Lung (tissue), 12 donors: ENCODE results near the gene KIAA0232. TPM values are rescaled to one million over a fixed set of nuclear protein-coding genes. Genes with fewer than 3 reads are reported as not detected.
A peak's percentile ranks its signal among the peaks of the same experiment; 100 is the strongest.

ENCODE experiments used
- ATAC-seq: fragments of 200-7000 bp; cut with Tn5 transposase; one replicate; pipeline ENCODE4 v1.9.1; 2020; ENCODE audit warnings: moderate number of reproducible peaks; ENCODE audit not compliant: insufficient read depth, low FRiP score
- DNase-seq, 3 donors: peaks; one replicate each; pipeline ENCODE4 v3.0.0-alpha.2; 2013 to 2017
- H3K27ac ChIP-seq, 2 donors: one replicate each; pipeline ENCODE4 v1.5.1; 2013; ENCODE audit warnings: mild to moderate bottlenecking in 2 of 2, moderate library complexity in 2 of 2, control low read depth in 1 of 2, inconsistent platforms in 1 of 2, low read depth in 1 of 2, low read length in 1 of 2
- H3K27me3 ChIP-seq, 3 donors: one replicate each; pipeline ENCODE4 v1.5.1; 2013; ENCODE audit warnings: low read length in 2 of 3; ENCODE audit not compliant: control insufficient read depth in 3 of 3, insufficient read depth in 3 of 3
- H3K36me3 ChIP-seq, 4 donors: one replicate each; pipeline ENCODE4 v1.5.1; 2013; ENCODE audit warnings: low read length in 4 of 4, mild to moderate bottlenecking in 1 of 4, moderate library complexity in 1 of 4; ENCODE audit not compliant: control insufficient read depth in 4 of 4, insufficient read depth in 4 of 4
- H3K4me1 ChIP-seq, 5 donors: one replicate each; pipeline ENCODE4 v1.5.1; 2013; ENCODE audit warnings: low read length in 5 of 5, mild to moderate bottlenecking in 2 of 5, moderate library complexity in 1 of 5; ENCODE audit not compliant: control insufficient read depth in 5 of 5, insufficient read depth in 5 of 5
- H3K4me3 ChIP-seq: one replicate; pipeline ENCODE4 v1.5.1; 2013; ENCODE audit warnings: mild to moderate bottlenecking, control low read depth, moderate library complexity
- H3K9ac ChIP-seq, 2 donors: one replicate each; pipeline ENCODE4 v1.5.1; 2013; ENCODE audit warnings: low read length in 2 of 2, control low read depth in 1 of 2; ENCODE audit not compliant: insufficient read depth in 1 of 2
- H3K9me3 ChIP-seq, 4 donors: one replicate each; pipeline ENCODE4 v1.5.1; 2013; ENCODE audit warnings: low read length in 3 of 4, mild to moderate bottlenecking in 1 of 4, moderate library complexity in 1 of 4; ENCODE audit not compliant: control insufficient read depth in 4 of 4, insufficient read depth in 3 of 4
- CTCF ChIP-seq: IDR thresholded peaks from 2 replicates; pipeline ENCODE4 v1.5.1; 2012; ENCODE audit warnings: mild to moderate bottlenecking; ENCODE audit errors: control extremely low read depth, extremely low read depth
- WGBS, 2 donors: extraction: QIAGEN DNeasy Blood & Tissue Kit; methylation state at CpG; one replicate each; pipeline ENCODE4 v1.1.7; 2013; 5-methylcytosine and 5-hydroxymethylcytosine counted together
- polyA plus RNA-seq, 2 donors: library from polyadenylated mRNA; stranded (reverse); fragments of 200-250 nt; gene quantifications; one replicate each; pipeline ENCODE4 v1.2.1, GENCODE V29; 2013
- total RNA-seq, 2 donors: library from RNA; depleted of rRNA in 1 of 2; stranded (reverse); fragments of >200 nt in 1 of 2; gene quantifications; one replicate each; pipeline ENCODE4 v1.2.1, GENCODE V29; 2014 to 2021
- donor health status: control.
- donor health status: control.
- donor health status: Bipolar disorder and iron deficiency.
- donor health status: healthy.
- donor health status: DM: yes; HTN: yes; CAD: no.

Gene KIAA0232
- total and polyA plus RNA-seq, 4 donors, result 6.8 to 34.6 (median 18.7) TPM

DNA sequence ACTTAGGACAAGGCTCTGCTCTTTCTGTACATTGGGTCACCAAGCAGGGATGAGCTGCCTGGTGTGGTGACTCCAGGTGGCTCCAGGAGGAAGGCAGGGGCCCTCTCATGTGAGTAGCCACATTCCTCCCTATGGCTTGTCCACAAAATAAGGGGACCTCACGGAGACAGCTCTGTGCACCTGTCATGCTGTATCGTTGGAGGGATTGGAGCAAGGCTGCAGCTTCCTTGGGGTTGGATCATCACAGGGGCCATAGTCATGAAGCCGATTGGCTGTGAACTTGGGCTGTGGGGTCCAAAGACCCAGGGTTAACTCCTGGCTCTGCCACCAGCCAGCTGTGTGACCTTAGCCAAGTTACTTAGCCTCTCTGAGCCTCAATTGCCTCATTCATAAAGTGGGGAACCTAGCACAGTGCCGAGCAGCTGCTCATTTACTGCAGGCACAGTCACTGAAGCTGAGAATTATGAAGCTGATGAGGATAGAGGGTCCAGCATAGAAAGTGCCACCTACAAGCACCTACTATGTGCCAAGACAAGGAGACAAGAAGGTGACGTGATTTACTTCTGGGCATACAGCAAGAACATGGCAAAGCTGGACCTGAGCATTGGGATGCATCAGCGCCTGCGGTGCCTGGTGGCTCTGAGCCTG is 11.8 kb upstream of the KIAA0232 start:
- no peaks in the 10 kb centered on the region for H3K36me3 ChIP-seq
- H3K4me3 ChIP-seq, result no peak overlapping the region
- H3K9ac ChIP-seq, result no peak overlapping the region
- peak overlapping the region in 1 of 2 donors; percentile 71 for H3K27ac ChIP-seq
- no peak for DNase-seq
- no peaks in the 10 kb centered on the region for H3K9me3 ChIP-seq
- no peak for ATAC-seq
- WGBS, 2 donors, result 92 to 93% methylated on average over 7 of the region's 7 CpGs
- peaks cover 0 to 3% (median 0%) of the 10 kb centered on the region in 3 donors for H3K27me3 ChIP-seq
- H3K4me1 ChIP-seq, result peaks cover 0 to 3% (median 0%) of the 10 kb centered on the region in 5 donors
- TF ChIP-seq CTCF, result no peak

DNA sequence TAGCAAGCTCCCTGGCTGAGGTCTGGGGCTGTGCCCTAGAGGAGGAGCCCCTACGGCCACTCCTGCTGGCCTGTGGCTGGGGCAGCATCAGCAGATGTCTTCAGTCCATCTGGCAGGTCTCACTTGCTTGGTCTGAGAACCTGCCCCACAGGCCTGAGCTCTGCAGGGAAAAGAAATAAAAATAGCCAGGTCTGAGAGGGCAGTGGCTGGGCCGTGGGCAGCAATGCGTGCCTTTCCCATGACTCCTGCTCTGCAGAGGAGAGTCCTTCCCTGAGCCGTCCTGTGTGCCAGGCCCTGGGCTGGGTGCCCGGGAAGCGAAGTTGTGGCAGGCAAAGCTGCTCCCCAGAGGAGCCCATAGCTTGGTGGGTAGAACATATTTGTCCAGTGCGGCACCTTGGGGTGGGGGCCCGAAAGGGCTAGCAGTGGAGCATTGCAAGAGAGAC is 11.3 kb upstream of the KIAA0232 start:
- no peaks in the 10 kb centered on the region for H3K27me3 ChIP-seq
- TF ChIP-seq CTCF, result no peak
- H3K9me3 ChIP-seq, result no peaks in the 10 kb centered on the region
- no peak overlapping the region for H3K4me3 ChIP-seq
- H3K36me3 ChIP-seq, result no peaks in the 10 kb centered on the region
- DNase-seq, result no peak
- H3K4me1 ChIP-seq, result peaks cover 0 to 3% (median 0%) of the 10 kb centered on the region in 5 donors
- H3K9ac ChIP-seq, result no peak overlapping the region
- WGBS, 2 donors, result 83 to 90% methylated on average over 8 of the region's 8 CpGs
- H3K27ac ChIP-seq, result peak overlapping the region in 1 of 2 donors; percentile 71
- ATAC-seq, result peak; percentile 3

DNA sequence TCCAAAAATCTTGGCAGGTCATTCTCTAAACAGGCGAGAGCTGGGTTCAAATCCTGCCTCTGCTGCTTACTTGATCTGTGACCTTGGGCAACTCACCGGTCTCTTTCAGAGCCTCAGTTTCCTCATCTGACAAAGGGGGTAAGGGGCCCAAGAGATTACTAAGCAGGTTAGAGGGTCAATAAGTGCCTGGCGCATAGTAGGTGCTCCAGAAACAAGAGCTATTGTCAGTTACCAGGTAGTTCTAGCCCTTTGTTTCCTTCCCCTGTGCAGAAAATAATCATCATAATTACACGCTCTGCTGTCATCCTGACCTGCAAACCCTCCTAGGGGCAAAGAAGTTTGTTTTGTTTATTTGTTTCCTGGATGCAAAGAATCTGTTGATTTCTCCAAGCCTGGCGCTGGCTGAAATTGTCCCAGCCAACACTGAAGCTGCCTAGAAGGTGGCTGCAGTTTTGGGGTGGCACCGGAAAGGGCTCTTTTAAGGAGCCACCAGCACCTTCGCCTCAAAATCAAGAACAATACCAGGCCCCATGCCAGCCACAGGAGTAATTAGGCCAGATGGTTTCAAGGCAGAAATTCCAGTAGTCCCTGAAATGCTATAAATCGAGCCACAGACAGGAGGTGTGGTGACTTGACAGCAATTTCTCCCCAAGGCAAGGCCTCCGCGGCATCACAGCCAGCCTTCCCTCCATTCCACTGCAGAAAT is 10.2 kb upstream of the KIAA0232 start:
- no peak for ATAC-seq
- Histone ChIP-seq H3K27me3 (peaks cover 0 to 3% (median 0%) of the 10 kb centered on the region in 3 donors), H3K27ac (peak overlapping the region in 1 of 2 donors; percentile 38), H3K9ac (no peak overlapping the region), H3K9me3 (no peaks in the 10 kb centered on the region), H3K4me3 (no peak overlapping the region), H3K4me1 (peaks cover 0 to 3% (median 0%) of the 10 kb centered on the region in 5 donors), H3K36me3 (no peaks in the 10 kb centered on the region)
- DNase-seq, result peak in 2 of 3 donors; percentile 36 to 51
- TF ChIP-seq CTCF, result no peak
- WGBS, 2 donors, result 72 to 81% methylated on average over 10 of the region's 10 CpGs
